GM18951 (cell line): ENCODE data around the gene APOL6.
"Not testable (repeated sequence)": the region's sequence is repeated elsewhere in the genome, so short reads cannot be mapped to it uniquely, and the experiment has no call there.

ENCODE experiments used
- POLR2A ChIP-seq: IDR thresholded peaks from 4 replicates; pipeline ENCODE4 v1.6.1; 2011; ENCODE audit warnings: mild to moderate bottlenecking; ENCODE audit not compliant: insufficient read length, insufficient read depth; ENCODE audit errors: extremely low read depth
- in situ Hi-C: fragments of 300-500 bp; cut with MboI; formaldehyde crosslinking; loops from one replicate; pipeline ENCODE4 v1.12.0; 2022; ENCODE audit warnings: low sequenced_read_pairs, mixed read lengths, inconsistent platforms; ENCODE audit not compliant: unreplicated experiment

Gene APOL6

GRCh38 chr22:35656284-35656752, 8.1 kb downstream of the APOL6 start:
- in situ Hi-C loops = no loop called here

GRCh38 chr22:35657571-35658312, 9.5 kb downstream of the APOL6 start:
- in situ Hi-C loops = no loop called here
- no peak for TF ChIP-seq POLR2A

More at GRCh38 chr22:35656284-35656752, 8.1 kb downstream of the APOL6 start:
- TF ChIP-seq POLR2A = no peak

- in situ Hi-C loops = no loop called here
- TF ChIP-seq POLR2A = no peak
Observed at GRCh38 chr22:35660291-35661127, 12.3 kb downstream of the APOL6 start.

GRCh38 chr22:35661464-35661863, 13.2 kb downstream of the APOL6 start:
- TF ChIP-seq POLR2A = no peak
- in situ Hi-C loops = no loop called here

GRCh38 chr22:35662914-35663313, 14.7 kb downstream of the APOL6 start:
- TF ChIP-seq POLR2A = no peak
- in situ Hi-C loops = no loop called here

- no peak for TF ChIP-seq POLR2A
- in situ Hi-C loops = no loop called here
Observed at GRCh38 chr22:35663371-35663770, 15.1 kb downstream of the APOL6 start.

GRCh38 chr22:35664955-35665587, 16.8 kb downstream of the APOL6 start:
- TF ChIP-seq POLR2A = no peak
- in situ Hi-C loops = no loop called here

GRCh38 chr22:35666699-35667098, 18.5 kb downstream of the APOL6 start:
- in situ Hi-C loops = not testable (repeated sequence)

GRCh38 chr22:35674335-35674734, 26.1 kb downstream of the APOL6 start:
- in situ Hi-C loops = no loop called here
- no peak for TF ChIP-seq POLR2A

- in situ Hi-C loops = not testable (repeated sequence)
Observed at GRCh38 chr22:35676065-35676464, 27.8 kb downstream of the APOL6 start.

GRCh38 chr22:35677460-35678187, 29.4 kb downstream of the APOL6 start:
- in situ Hi-C loops = no loop called here
- no peak for TF ChIP-seq POLR2A

GRCh38 chr22:35678836-35679235, 30.6 kb downstream of the APOL6 start:
- no peak for TF ChIP-seq POLR2A
- in situ Hi-C loops = no loop called here

- in situ Hi-C loops = not testable (repeated sequence)
Observed at GRCh38 chr22:35679492-35679891, 31.2 kb downstream of the APOL6 start.

GRCh38 chr22:35681454-35682052, 33.3 kb downstream of the APOL6 start:
- no peak for TF ChIP-seq POLR2A
- in situ Hi-C loops = no loop called here
